ENCODE data around the gene SLC30A9.

SLC30A9 gene

DNA sequence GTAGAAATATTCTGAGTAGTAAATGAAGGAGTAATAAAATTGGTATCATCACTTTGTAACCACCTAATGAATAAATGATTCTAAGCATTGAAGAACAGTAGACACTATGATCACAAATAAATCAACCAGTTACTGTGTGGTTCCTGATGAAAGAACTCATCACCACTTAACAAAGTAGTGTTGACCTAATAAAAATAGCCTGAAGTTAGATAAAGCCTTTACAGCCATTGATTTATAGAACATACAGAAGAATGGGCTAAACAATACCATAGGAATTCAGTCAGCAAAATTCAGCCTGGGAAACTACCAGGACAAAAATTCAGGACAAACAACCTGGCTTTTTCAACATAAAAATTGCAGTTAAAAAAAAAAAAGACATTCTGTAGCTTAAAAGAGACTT, 9.0 kb downstream of the SLC30A9 start:
- no peak for DNase-seq (ENCODE audit: low spot score)

DNA sequence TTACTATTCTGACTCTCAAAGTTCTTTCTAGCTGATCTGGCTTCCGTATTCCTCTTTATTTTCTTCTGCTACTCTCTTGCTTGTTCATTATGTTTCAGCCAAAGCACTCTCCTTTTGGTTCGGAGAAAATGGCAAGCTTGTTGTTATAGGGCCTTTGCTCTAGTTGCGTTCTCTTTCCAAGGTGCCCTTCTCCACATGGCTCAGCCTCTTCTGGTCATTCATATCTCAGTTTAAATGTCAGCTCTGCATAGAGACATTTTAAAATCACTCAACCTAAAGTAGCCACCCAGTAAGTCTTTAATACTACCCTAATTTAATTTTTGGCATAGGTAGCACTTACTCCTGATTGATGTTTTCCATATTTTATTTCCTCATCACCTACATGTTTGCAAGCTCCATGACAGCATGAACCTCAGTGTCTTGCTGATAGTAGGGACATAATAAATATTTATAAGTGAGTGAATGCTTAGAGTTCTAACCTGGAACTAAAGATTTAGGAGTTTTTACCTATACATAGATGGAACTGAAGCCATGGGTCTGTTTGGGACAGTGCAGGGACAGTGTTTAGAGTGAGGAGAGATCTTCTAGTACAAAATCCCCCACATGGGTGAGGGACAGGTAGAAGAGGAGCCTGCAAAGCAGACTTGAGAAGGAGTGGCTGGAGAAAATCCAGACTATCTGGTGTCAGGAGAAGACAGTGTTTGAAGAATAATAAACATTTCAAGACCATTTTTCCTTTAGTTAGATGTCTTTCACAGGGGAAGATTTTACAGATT, 17.9 kb downstream of the SLC30A9 start:
- DNase-seq (ENCODE audit: low spot score): no peak

DNA sequence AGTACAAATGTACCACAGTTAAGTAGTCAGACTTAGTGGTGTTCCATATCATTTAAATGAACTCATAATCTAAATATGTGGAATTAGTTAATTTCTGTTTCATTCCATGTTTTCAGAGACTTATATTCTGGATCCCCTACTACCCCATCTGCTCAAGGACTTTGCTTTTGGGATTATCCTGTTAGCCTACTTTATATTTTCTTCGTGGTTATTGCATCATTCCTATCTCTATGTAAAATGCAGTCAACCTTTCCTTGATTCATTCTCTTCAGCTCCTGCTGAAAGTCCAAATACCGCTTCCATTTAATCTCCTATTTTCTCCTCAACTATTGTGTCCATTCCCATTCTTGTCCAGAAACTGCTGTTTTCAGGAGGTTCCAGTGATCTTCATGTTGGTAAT, 25.1 kb downstream of the SLC30A9 start:
- no peak for DNase-seq (ENCODE audit: low spot score)

DNA sequence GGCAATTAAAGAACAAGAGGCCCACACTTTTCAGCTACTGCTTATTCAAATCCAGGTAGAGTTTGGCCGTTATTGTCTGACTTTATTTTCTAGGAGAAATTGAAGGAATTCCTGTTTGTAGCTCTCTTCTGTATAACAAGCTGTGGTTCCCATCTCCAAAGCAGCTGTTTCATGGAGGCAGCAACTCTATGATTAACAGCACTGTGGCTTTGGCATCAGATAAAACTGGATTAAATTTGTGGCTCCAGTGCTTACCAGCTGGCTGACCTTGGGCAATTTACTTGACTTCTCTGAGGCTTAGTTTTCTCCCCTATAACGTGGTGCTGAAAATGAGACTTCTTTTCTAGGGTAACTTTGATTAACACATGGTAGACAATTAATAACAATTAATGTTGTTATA, 28.1 kb downstream of the SLC30A9 start:
- no peak for DNase-seq (ENCODE audit: low spot score)

DNA sequence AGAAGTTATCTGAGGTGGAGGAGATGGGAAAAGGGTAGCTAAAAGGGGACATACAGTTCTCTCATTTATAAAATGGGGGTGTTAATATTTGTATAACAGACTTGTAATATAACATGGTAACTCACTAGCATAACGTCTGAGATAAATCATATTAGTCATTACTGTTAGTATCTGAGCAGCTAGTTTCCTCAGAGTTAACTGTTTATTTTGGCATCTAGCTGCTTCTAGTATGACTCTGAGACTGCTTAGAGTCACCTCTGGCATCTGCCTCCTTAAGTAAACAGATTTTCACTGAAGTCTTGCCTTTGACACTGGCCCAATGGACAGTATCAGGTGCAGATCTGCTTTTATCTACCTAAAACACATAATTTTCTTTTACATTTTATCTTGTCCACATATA, 58.1 kb downstream of the SLC30A9 start:
- DNase-seq (ENCODE audit: low spot score): peak; percentile 45

DNA sequence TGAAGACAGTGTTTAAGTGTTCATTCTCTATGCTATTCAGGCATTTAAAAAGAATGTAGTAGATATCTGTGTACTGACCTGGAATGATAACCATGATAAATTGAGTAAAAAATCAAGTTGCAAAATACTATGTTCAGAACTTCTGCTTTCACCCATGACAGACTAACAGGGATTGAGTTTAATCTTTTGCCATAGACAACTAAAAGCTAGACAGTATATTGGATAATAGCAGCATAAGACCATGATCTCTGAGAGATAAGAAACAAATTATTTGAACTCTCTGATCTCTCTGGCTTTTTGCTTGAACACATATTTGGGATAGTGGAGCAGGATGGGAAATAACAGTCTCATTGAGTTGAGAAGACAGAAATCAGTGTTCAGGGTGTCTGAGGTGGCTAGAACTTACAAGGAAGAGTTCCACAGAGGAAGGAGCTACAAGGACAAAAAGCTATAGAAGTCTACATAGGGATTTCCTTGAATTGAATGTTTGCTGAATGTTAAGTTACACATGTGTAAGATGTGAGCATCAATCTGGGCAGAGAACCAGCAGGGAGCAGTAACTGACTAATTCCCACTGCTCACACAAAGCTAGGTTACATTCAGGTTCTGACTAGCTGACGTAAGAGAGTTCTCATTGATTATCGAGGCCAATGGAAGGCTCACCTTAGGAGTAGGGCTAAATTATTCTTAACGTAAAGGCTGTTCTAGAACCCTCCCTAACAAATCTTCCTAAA, 60.4 kb downstream of the SLC30A9 start:
- DNase-seq (ENCODE audit: low spot score): no peak

DNA sequence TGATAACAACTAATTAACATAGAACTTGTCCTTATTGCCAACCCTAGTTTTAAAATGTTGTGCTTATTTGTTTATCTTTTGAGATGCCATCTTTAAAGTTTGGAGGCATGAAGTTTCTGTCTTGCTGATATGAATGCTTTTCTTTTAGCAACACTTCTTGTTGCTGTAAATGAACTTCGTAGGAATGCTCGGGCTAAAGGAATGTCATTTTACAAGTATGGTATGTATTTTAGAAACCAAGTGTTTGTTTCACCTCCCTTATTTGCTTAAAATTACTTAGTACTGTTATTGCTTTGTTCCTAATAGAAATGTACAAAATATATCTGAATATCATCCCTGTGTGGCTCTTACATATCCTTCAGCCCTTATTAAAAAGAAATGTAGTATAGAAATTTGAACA, 76.1 kb downstream of the SLC30A9 start:
- DNase-seq (ENCODE audit: low spot score): no peak

DNA sequence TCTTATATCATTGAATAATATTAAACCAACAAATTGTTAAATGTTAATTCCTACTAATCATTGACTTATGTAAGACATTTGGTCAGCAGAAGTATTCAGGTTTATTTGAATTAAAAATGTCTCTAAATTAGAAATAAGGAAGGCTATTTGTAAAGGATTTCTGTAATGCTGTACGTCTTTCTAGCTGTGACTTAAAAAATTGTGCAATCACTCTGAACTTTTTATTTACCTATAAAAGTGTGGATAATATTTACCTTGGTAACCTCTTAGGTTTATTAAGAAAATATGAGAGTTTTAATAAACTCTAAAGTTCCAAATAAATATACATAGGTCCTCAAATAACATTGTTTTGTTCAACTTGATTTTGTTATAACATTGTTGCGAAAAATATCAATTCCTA, 76.9 kb downstream of the SLC30A9 start:
- no peak for DNase-seq (ENCODE audit: low spot score)

DNA sequence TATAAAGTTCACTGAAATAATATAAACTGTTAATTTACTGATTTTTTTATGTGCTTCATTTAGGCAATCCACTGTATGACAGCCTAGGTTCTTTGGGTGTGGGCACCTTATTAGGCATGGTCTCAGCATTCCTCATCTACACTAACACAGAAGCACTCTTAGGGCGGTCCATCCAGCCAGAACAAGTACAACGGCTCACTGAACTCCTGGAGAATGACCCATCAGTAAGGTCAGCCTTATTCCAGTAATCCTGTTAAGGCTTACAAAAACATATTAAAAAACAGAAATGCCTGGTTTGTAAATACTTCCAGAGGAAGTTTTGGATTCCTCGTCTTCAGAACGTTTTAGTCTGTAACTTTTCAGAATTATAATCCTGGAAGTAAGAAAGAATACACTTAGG, 80.1 kb downstream of the SLC30A9 start:
- no peak for DNase-seq (ENCODE audit: low spot score)

DNA sequence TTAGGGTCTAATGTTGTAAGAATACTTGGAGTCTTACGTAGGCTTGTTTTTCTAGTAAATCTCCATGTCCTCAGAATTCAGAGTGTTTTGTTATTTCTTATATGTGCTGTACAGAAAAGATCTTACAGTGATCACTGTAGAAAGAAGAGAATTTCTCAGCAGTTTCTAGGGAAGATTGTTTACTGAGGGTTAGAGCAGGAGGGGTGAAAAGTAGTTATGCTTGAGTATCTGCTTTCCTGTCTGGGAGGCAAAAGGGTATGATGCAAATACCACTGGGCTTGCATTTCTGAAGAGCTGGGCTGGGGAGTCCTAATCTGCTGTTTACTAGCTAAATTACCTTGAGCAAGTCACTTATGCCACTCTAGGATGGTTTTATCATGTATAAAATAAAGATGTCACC, 84.0 kb downstream of the SLC30A9 start:
- no peak for DNase-seq (ENCODE audit: low spot score)

DNA sequence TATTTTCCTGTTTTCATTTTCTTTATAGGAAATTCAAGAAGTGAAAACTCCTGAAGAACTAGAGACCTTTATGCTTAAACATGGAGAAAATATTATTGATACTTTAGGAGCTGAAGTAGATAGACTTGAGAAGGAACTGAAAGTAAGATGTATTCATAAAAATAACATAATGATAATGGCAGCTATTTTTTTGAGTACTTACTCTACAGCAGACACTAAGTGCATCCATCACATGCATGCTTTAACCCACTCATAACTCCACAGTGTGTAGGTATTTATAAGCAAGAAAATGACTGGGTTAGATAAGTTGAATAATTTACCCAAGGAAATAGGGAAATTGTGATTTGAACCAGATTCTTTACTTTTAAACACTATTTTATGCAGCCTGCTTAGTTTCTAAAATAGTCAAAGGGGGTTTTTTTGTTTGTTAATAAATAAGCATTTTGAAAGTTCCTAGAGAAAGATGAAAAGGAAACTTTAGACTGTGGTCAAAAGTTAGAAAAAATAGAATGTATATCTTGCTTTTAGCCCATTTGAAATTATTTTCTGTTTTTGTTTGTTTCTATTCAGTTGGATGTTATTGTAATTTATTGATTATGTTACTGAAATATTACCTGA, 88.0 kb downstream of the SLC30A9 start:
- no peak for DNase-seq (ENCODE audit: low spot score)

DNA sequence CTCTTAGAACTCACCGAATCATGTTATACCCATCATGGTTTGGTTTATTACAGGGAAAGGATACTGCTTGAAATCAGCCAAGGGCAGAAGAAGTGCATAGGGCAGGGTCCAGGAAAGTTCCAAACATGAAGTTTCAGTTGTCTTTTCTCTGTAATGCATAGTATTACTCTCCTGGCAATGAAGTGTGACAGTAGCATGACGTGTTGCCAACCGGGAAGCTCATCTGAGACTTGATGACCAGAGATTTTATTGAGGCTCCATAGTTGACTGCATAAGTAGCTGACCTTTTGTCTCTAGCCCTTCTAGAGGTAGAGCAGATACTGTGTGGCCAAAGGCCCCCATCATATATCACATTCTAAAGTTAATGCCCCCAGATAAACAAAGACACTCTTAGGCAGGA, 90.0 kb downstream of the SLC30A9 start:
- no peak for DNase-seq (ENCODE audit: low spot score)

DNA sequence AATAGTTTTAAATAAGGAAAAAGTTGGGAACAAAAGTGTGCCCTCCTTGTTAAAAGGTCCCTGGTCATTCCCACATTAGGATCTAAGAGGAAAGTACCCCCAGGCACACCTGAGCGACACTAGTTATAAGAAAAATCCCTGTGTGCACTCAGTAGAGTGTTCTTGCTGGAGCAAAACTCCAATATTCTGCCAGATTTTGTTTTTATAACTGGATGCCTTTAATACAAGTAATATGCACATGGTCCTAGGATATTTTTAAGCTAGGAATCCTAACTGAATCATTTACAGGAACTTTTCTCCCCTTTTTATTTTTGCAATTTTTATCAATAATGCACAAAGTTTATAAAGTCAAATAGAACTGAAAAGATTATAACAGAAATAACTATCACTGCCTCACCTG, 93.5 kb downstream of the SLC30A9 start:
- DNase-seq (ENCODE audit: low spot score): no peak

DNA sequence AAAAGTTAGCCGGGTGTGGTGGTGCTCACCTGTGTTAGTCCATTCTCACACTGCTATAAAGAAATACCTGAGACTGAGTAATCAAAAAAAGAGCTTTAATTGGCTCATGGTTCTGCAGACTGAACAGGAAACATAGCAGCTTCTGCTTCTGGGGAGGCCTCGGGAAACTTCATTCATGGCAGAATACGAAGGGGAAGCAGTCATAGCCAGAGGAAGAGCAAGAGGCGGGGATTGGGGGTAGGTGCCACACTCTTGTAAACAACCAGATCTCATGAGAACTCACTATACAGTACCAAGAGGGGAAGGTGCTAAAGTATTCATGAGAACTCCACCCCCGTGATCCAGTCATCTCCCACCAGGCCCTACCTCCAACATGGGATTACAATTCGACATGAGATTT, 98.1 kb downstream of the SLC30A9 start:
- DNase-seq (ENCODE audit: low spot score): no peak

DNA sequence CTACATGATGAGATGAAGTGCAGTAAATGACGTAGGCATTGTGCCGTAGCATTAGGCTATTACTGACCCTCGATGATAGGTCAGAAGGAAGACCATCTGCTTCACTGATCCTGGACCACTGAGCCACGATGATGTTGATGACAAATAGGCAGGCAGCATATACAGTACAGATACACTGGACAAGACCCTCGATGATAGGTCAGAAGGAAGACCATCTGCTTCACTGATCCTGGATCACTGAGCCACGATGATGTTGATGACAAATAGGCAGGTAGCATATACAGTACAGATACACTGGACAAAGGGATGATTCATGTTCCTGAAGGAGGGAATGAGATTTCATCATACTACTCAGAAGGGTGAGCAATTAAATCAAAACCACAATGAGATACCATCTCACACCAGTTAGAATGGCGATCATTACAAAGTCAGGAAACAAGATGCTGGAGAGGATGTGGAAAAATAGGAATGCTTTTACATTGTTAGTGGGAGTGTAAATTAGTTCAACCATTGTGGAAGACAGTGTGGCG, 111.2 kb downstream of the SLC30A9 start:
- DNase-seq (ENCODE audit: low spot score): no peak

DNA sequence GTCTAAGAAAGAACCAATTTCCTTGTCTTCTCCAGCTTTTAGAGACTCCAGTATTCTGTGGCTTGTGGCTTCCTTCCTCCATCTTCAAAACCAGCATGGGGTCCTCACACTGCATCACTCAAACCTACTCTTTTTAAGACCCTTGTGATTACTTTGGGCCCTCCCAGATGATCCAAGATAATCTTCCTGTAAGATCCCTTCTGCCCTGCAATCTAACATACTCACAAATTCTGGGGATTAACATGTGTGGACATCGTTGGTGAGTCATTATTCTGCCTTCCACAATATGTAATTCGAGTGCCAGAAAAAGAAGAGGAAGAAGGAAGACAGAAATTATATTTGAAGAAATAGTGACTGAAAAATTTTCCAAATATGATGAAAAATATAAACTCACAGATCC, 114.2 kb downstream of the SLC30A9 start:
- peak; percentile 46 for DNase-seq (ENCODE audit: low spot score)

DNA sequence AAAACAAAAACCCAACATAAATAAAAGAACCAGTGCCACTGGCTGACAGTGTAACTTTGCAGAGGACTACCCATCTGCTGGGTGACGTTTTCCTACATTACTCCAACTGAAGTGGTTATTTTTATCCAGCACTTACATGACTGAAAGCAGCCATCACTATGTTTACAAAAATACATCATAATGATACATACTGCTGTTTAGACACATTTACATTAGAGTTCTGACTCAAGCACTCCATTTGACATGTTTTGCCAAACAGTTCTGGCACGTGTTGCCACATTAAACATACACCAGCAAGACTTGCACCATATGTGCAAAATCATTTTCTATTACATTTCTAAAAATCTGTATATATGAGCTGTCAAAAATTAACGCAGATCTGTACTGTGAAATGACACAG, 122.5 kb downstream of the SLC30A9 start:
- DNase-seq (ENCODE audit: low spot score): no peak

DNA sequence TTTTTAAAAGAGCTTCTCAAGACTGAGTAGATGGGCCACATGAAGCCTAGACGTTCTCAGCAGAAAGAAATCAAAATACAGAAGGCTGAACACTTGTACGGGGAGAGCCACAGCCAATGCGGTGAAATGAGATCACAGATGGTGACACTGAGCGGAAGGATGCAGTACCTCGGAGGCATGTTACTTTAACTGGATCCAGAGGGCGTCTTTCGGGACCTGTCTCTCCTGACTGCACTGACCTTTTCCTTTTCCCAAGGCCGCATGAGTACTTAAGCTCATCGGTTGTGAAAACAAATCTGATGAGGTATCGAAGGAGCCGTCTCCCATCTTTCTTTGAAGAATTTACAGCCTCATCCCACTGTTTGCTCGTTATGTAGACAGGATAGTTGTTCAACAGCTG, 129.6 kb downstream of the SLC30A9 start:
- no peak for DNase-seq (ENCODE audit: low spot score)

DNA sequence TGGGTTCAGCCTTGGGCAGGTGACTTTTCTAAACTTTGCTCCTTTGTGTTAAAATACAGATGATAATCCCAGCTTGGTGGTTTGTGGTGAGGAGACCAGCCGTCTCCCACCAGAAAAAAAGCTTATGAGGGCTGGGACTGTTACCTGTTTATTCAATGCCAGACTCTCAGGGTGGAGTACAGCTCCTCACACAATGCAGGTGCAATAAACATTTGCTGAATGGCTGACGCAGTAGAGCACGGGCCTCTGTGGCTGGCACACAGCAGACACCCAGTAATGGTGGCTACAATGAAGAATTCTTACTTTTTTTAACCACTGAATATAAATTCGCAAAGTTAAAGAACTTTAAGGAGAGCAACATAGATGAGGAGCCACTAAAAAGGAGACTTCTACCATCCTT, 131.9 kb downstream of the SLC30A9 start:
- DNase-seq (ENCODE audit: low spot score): no peak

DNA sequence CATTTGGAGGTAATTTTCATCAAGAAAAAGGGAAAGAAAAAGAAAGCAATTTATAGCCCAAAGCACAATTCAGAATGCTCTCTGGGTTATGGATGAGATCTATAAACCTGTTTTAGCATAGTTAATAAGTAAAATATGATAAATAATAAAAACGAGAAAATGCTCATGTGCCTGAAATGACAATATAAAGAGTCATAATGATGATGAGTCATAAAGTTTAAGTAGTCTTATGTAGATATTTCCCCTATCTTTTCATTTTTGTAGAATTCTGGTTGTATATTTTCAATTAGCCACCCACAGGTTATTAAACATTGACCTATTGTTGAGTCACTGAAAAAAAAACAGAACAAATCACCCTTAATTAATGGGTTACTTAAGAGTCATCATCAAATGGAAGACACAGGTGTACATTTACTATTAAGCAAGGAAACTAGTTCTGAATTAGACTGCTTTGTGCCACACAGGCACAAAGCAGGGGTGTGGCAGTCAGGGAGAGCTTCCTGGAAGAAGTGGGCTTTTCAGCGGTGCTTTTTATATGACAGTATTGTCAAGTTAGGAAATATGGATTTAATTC, 132.8 kb downstream of the SLC30A9 start:
- no peak for DNase-seq (ENCODE audit: low spot score)

DNA sequence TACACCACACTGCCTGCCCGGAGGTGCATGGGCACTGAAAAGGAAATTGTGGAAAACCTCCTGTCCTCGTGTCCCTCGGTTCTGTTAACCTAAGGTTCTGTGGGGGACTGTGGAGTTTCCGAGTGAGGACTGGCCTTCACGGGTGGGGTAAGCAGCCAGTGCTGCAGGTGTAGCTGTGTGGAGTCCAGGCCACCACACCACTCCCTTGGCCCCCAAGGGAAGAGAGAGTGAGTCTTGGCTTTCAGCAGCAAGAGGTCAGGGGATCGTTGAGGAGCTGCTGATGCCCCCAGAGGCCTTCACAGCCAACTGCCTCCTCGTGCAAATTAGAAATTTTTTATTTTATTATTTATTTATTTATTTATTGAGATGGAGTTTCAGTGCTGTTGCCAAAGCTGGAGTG, 141.8 kb downstream of the SLC30A9 start:
- no peak for DNase-seq (ENCODE audit: low spot score)

DNA sequence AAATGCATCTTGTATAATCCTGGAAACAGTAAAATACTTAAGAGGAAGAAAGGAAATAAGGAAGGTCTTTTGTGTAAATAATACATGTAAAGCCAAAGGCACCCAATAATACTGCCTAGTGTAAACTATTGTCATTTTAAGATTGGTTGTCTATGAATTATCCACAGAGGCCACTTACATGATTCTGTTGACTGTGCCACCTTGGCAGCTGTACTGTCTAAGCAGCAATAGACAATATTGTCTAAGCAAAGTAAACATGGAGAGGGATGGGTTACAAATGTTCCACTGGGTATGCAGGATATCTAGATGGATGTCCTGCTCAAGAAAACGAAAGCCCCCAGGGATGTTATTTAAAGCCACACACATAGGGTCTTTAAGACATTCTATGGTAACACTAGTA, 142.7 kb downstream of the SLC30A9 start:
- DNase-seq (ENCODE audit: low spot score): no peak

DNA sequence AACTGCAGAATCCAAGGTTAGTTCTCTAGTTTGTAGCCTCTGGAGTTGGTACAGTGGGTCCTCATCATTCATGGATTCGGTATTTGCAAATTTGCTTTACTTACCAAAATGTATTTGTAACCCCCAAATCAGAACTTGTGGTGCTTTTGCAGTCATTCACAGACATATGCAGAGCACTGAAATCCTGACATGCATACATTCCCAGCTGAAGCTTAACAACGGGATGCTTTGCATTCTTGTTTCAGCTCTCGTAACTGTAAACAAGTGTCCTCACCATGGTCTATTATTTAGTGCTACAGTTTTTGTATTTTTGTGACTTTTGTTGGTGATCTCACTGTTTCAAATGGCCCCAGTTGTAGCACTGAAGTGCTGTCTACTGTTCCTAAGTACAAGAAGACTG, 146.0 kb downstream of the SLC30A9 start:
- DNase-seq (ENCODE audit: low spot score): no peak
